Natural killer cell treated with Interleukin-12 subunit alpha and Interleukin-12 subunit beta and Interleukin-15 and Interleukin-18, amount 100 ng/mL, for 72 hours (primary cell): ENCODE data around the gene PARD3. TPM values are rescaled to one million over a fixed set of nuclear protein-coding genes. Genes with fewer than 3 reads are reported as not detected.
"Not testable (repeated sequence)": the region's sequence is repeated elsewhere in the genome, so short reads cannot be mapped to it uniquely, and the experiment has no call there.

ENCODE experiments used
- ATAC-seq, 2 donors: fragments of 150-1000 bp; cut with Tn5 transposase in 1 of 2; sonication (Bioruptor Pico), chemical (Tn5 transposase) in 1 of 2; 2 replicates each; pipeline ENCODE4 v1.10.0; 2021
- DNase-seq: peaks from one replicate; pipeline ENCODE4 v3.0.0; 2022; ENCODE audit warnings: low spot score
- H3K27ac Mint-ChIP-seq, 2 donors: 1 replicate in 1 of 2; 2 replicates in 1 of 2; pipeline ENCODE4 v1.8.0; 2022; ENCODE audit warnings: mixed read lengths in 2 of 2, mild to moderate bottlenecking in 1 of 2, moderate library complexity in 1 of 2
- H3K27me3 Mint-ChIP-seq, 2 donors: 1 replicate in 1 of 2; 2 replicates in 1 of 2; pipeline ENCODE4 v1.8.0; 2022; ENCODE audit warnings: mixed read lengths in 2 of 2
- H3K36me3 Mint-ChIP-seq: one replicate; pipeline ENCODE4 v1.8.0; 2022; ENCODE audit warnings: mixed read lengths
- H3K4me1 Mint-ChIP-seq, 2 donors: 1 replicate in 1 of 2; 2 replicates in 1 of 2; pipeline ENCODE4 v1.8.0; 2022; ENCODE audit warnings: low read depth in 2 of 2, mixed read lengths in 2 of 2, mild to moderate bottlenecking in 1 of 2
- H3K4me3 Mint-ChIP-seq: one replicate; pipeline ENCODE4 v1.8.0; 2022; ENCODE audit warnings: mixed read lengths
- H3K9me3 Mint-ChIP-seq: 2 replicates; pipeline ENCODE4 v1.8.0; 2022; ENCODE audit warnings: mixed read lengths
- total RNA-seq, 2 donors: library from RNA; stranded (reverse); gene quantifications; one replicate each; pipeline ENCODE4 v1.2.3, GENCODE V29; 2022

PARD3 gene
- total RNA-seq, 2 donors from 2014 or later: 0.56 TPM; not detected in 1

- Mint-ChIP-seq H3K4me3 (no peak overlapping the region), H3K9me3 (no peaks in the 10 kb centered on the region), H3K27ac (no peak overlapping the region), H3K36me3 (no peaks in the 10 kb centered on the region), H3K27me3 (peaks cover 0 to 7% of the 10 kb centered on the region in 2 donors), H3K4me1 (no peaks in the 10 kb centered on the region)
- DNase-seq: no peak
- no peak for ATAC-seq
These were observed 349.4 kb downstream of the PARD3 start for GRCh38 chr10:34465678-34466077.

GRCh38 chr10:34464591-34464990 is 350.5 kb downstream of the PARD3 start:
- Mint-ChIP-seq H3K36me3 (no peaks in the 10 kb centered on the region), H3K27me3 (peaks cover 0 to 4% of the 10 kb centered on the region in 2 donors), H3K4me1 (no peaks in the 10 kb centered on the region), H3K4me3 (no peak overlapping the region), H3K27ac (no peak overlapping the region), H3K9me3 (no peaks in the 10 kb centered on the region)
- ATAC-seq (no peak), DNase-seq (no peak)

GRCh38 chr10:34464000-34464399 is 351.1 kb downstream of the PARD3 start:
- Mint-ChIP-seq H3K4me3 (no peak overlapping the region), H3K27me3 (peaks cover 0 to 4% of the 10 kb centered on the region in 2 donors), H3K36me3 (no peaks in the 10 kb centered on the region), H3K9me3 (no peaks in the 10 kb centered on the region), H3K27ac (no peak overlapping the region), H3K4me1 (no peaks in the 10 kb centered on the region)
- DNase-seq (no peak), ATAC-seq (no peak)

GRCh38 chr10:34462993-34463392 is 352.1 kb downstream of the PARD3 start:
- Mint-ChIP-seq H3K27ac (no peak overlapping the region), H3K27me3 (peaks cover 0 to 4% of the 10 kb centered on the region in 2 donors), H3K4me3 (no peak overlapping the region), H3K36me3 (no peaks in the 10 kb centered on the region), H3K4me1 (no peaks in the 10 kb centered on the region), H3K9me3 (no peaks in the 10 kb centered on the region)
- DNase-seq (no peak), ATAC-seq (no peak)

- H3K27ac Mint-ChIP-seq: no peak overlapping the region
These were observed 353.0 kb downstream of the PARD3 start for GRCh38 chr10:34462056-34462455.

GRCh38 chr10:34454590-34455261 is 360.4 kb downstream of the PARD3 start:
- no peak overlapping the region for H3K4me3 Mint-ChIP-seq
- DNase-seq: no peak
- no peak overlapping the region for H3K27ac Mint-ChIP-seq
- no peak for ATAC-seq
- no peaks in the 10 kb centered on the region for H3K36me3 Mint-ChIP-seq
- peaks cover 0 to 6% of the 10 kb centered on the region in 2 donors for H3K27me3 Mint-ChIP-seq
- no peaks in the 10 kb centered on the region for H3K9me3 Mint-ChIP-seq
- H3K4me1 Mint-ChIP-seq: no peaks in the 10 kb centered on the region

More at GRCh38 chr10:34462056-34462455, 353.0 kb downstream of the PARD3 start:
- DNase-seq: no peak
- Mint-ChIP-seq H3K4me3 (no peak overlapping the region), H3K9me3 (no peaks in the 10 kb centered on the region), H3K36me3 (no peaks in the 10 kb centered on the region), H3K4me1 (no peaks in the 10 kb centered on the region), H3K27me3 (peaks cover 0 to 4% of the 10 kb centered on the region in 2 donors)
- ATAC-seq: no peak

DNA sequence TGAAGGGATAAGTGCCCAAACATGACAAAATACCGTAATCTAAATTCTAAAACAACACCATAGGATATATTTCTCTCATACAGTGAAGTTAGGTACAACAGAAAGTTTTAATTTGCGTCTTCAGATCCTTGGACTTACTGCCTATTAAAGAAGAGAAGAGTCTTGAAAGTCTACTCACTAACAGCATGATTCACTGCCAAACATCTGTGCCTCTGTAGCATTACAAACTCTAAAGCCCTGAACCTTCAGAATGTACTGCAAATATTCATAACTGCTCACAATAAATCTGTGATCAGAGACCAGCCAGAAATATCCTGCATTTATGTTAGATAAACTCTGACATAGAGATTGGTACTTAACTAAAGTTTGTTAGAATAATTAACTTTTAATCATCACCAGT is 365.3 kb downstream of the PARD3 start:
- ATAC-seq: no peak
- Mint-ChIP-seq H3K27me3 (peaks cover 0 to 8% of the 10 kb centered on the region in 2 donors), H3K36me3 (no peaks in the 10 kb centered on the region), H3K9me3 (no peaks in the 10 kb centered on the region), H3K4me1 (no peaks in the 10 kb centered on the region), H3K27ac (no peak overlapping the region), H3K4me3 (no peak overlapping the region)
- DNase-seq: no peak

DNA sequence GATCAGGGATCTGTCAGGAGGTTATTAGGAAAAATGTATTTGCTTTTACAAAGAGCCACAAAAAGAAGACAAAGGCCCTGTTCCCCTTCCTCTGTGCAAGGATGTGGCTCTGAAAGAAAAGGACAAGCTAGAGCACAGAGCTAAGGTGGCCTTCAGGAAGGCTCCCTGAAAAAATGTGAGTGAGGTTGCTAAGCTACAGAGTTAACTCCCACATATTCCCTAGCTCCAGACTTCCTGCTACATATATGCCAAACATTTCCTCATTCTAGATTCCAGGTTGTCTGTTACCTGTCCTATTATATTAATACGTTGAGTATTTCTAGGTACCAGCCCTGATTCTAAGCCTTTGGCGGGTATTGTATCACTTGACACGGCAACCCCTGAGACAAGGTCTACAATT is 369.0 kb downstream of the PARD3 start:
- Mint-ChIP-seq H3K4me3 (no peak overlapping the region), H3K27ac (no peak overlapping the region), H3K4me1 (no peaks in the 10 kb centered on the region), H3K36me3 (no peaks in the 10 kb centered on the region), H3K9me3 (no peaks in the 10 kb centered on the region), H3K27me3 (peaks cover 0 to 9% of the 10 kb centered on the region in 2 donors)
- DNase-seq (no peak), ATAC-seq (no peak)

GRCh38 chr10:34444223-34445183 is 370.6 kb downstream of the PARD3 start:
- H3K36me3 Mint-ChIP-seq: no peaks in the 10 kb centered on the region
- no peak overlapping the region for H3K4me3 Mint-ChIP-seq
- no peak overlapping the region for H3K27ac Mint-ChIP-seq
- no peak for DNase-seq
- no peak for ATAC-seq
- no peaks in the 10 kb centered on the region for H3K9me3 Mint-ChIP-seq
- no peaks in the 10 kb centered on the region for H3K4me1 Mint-ChIP-seq
- H3K27me3 Mint-ChIP-seq: peaks cover 7 to 9% of the 10 kb centered on the region in 2 donors

DNA sequence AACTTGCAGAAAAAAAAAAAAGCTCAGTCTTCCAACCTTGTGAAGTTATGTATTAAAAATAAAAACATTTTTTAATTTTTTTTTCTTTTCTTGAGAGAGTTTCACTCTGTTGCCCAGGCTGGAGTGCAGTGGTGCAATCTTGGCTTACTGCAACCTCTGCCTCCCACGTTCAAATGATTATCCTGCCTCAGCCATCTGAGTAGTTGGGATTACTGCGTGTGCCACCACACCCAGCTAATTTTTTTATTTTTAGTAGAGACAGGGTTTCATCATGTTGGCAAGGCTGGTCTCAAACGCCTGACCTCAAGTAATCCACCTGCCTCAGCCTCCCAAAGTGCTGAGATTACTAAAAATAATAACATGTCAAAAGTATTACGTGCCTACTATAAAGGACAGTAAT is 375.7 kb downstream of the PARD3 start:
- H3K4me1 Mint-ChIP-seq, ATAC-seq, H3K27ac Mint-ChIP-seq, H3K9me3 Mint-ChIP-seq, H3K4me3 Mint-ChIP-seq, H3K36me3 Mint-ChIP-seq, DNase-seq: not testable (repeated sequence)
- peaks cover 16 to 17% of the 10 kb centered on the region in 2 donors for H3K27me3 Mint-ChIP-seq

- DNase-seq: no peak
- H3K9me3 Mint-ChIP-seq: no peaks in the 10 kb centered on the region
These were observed 376.4 kb downstream of the PARD3 start for GRCh38 chr10:34438741-34439140.

DNA sequence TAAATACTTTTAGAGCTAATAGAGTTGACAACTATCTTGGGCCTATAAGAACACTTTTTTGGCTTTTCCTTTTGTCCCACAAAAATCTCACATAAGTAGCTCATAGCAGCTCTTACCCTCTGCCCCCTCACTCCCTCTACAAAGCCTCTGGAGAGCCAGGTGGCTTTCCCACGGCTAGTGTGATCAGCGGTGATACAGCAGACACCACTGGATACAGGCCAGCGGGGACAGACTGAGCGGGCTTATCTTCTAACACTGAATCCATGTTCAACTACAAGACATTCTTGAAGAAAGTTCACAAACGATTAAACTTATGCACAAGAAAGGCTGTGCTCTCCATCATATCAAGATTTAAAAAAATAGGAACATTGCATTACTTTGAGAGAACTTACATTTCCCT is 377.2 kb downstream of the PARD3 start:
- no peak overlapping the region for H3K27ac Mint-ChIP-seq
- DNase-seq: no peak
- no peak overlapping the region for H3K4me3 Mint-ChIP-seq
- no peaks in the 10 kb centered on the region for H3K36me3 Mint-ChIP-seq
- ATAC-seq: no peak
- no peaks in the 10 kb centered on the region for H3K4me1 Mint-ChIP-seq
- H3K27me3 Mint-ChIP-seq: peaks cover 17 to 18% of the 10 kb centered on the region in 2 donors
- no peaks in the 10 kb centered on the region for H3K9me3 Mint-ChIP-seq

More at GRCh38 chr10:34438741-34439140, 376.4 kb downstream of the PARD3 start:
- Mint-ChIP-seq H3K27me3 (peaks cover 17 to 19% of the 10 kb centered on the region in 2 donors), H3K4me3 (no peak overlapping the region), H3K36me3 (no peaks in the 10 kb centered on the region), H3K27ac (no peak overlapping the region), H3K4me1 (no peaks in the 10 kb centered on the region)
- ATAC-seq: peak in 1 of 2 donors; percentile 36

GRCh38 chr10:34434119-34434594 is 380.9 kb downstream of the PARD3 start:
- H3K4me1 Mint-ChIP-seq: peaks cover 8% of the 10 kb centered on the region in 2 donors
- H3K36me3 Mint-ChIP-seq: peaks cover 4% of the 10 kb centered on the region
- no peak overlapping the region for H3K4me3 Mint-ChIP-seq
- peak in 1 of 2 donors; percentile 57 for ATAC-seq
- H3K27me3 Mint-ChIP-seq: peaks cover 24 to 27% of the 10 kb centered on the region in 2 donors
- H3K27ac Mint-ChIP-seq: no peak overlapping the region
- H3K9me3 Mint-ChIP-seq: no peaks in the 10 kb centered on the region
- DNase-seq: no peak
